H1 (cell line): Measurements from ENCODE around the gene ANXA8. TPM values are rescaled to one million over a fixed set of nuclear protein-coding genes. Genes with fewer than 3 reads are reported as not detected.

Experiments
- polyA plus RNA-seq, 7 experiments: library from polyadenylated mRNA; depleted of rRNA in 3 of 7; stranded (reverse) in 5 of 7; unstranded in 2 of 7; fragments of >200 nt in 5 of 7; fragments of 200-250 nt in 2 of 7; gene quantifications; 1 replicate in 5 of 7; 2 replicates in 1 of 7; 4 replicates in 1 of 7; pipeline versions ENCODE4 v1.2.1 to v1.2.3, GENCODE V29; 2011 to 2013; ENCODE audit warnings: missing spikeins in 2 of 7, mixed read lengths in 2 of 7
- small RNA-seq: library from polyadenylated mRNA; stranded (forward); fragments of <200 nt; extraction: miRNeasy Mini kit (QIAGEN cat#:217004); gene quantifications from one replicate; pipeline ENCODE3, GENCODE V24; 2013; ENCODE audit not compliant: insufficient read depth
- total RNA-seq: library from RNA; stranded (reverse); fragmentation: NEBNext Ultra II Directional; extraction: Animal tissue kit (Norgen Biotek cat#: 25700); gene quantifications from 2 replicates; pipeline ENCODE4 v1.2.1, GENCODE V29; 2021

ANXA8 gene
- total and polyA plus RNA-seq, 2 of the 8 experiments (the other 6 are each of a cell fraction or from before 2014, with no cell fraction given): 0.15 TPM; not detected in 1

Small RNA genes lying within 50 kb of the gene (small RNA-seq; reads per million reads assigned to genes)
- not detected for gene AL591684.3
- gene RNA5SP312: not detected

Other genes with a start within 250 kb of the ANXA8 start
- 0.19 and 0.25 TPM in 2 replicates for gene GDF10, start 183.9 kb downstream of the ANXA8 start, total RNA-seq
- gene GDF10, start 183.9 kb downstream of the ANXA8 start, polyA plus RNA-seq (2011; rRNA removed): 0.27 and 0.32 TPM in 2 replicates
- not detected in 2 replicates for gene GDF2, start 161.7 kb downstream of the ANXA8 start, total RNA-seq
- gene GDF2, start 161.7 kb downstream of the ANXA8 start, polyA plus RNA-seq (2011; rRNA removed): not detected in 2 replicates
- gene RBP3, start 135.8 kb downstream of the ANXA8 start, total RNA-seq: not detected in 2 replicates
- gene RBP3, start 135.8 kb downstream of the ANXA8 start, polyA plus RNA-seq (2011; rRNA removed): not detected in 2 replicates
- 7.7 and 7.9 TPM in 2 replicates for gene ZNF488, start 99.8 kb downstream of the ANXA8 start, total RNA-seq
- gene ZNF488, start 99.8 kb downstream of the ANXA8 start, polyA plus RNA-seq (2011; rRNA removed): 9.6 and 11.4 TPM in 2 replicates
- gene FAM25G, start 7.6 kb upstream of the ANXA8 start, total RNA-seq: not detected in 2 replicates
- not detected in 2 replicates for gene FAM25G, start 7.6 kb upstream of the ANXA8 start, polyA plus RNA-seq (2011; rRNA removed)
- 7.2 and 7.7 TPM in 2 replicates for gene AGAP9, start 39.5 kb upstream of the ANXA8 start, total RNA-seq
- gene AGAP9, start 39.5 kb upstream of the ANXA8 start, polyA plus RNA-seq (2011; rRNA removed): 9.3 and 10.9 TPM in 2 replicates